NB4 (cell line): ENCODE data around the gene SRMS.

Experiments
- DNase-seq: peaks from one replicate; pipeline ENCODE4 v3.0.0; 2010; ENCODE audit warnings: low read depth
- H3K4me3 ChIP-seq: one replicate; pipeline ENCODE4 v1.5.1; 2011; ENCODE audit warnings: mild to moderate bottlenecking, low read depth, low read length, moderate library complexity
- CTCF ChIP-seq: IDR thresholded peaks from one replicate; pipeline ENCODE4 v1.5.1; 2012; ENCODE audit warnings: low read depth, low read length
- MAX ChIP-seq: IDR thresholded peaks from 2 replicates; pipeline ENCODE4 v1.6.1; 2011; ENCODE audit warnings: low read depth, low read length
- MYC ChIP-seq: IDR thresholded peaks from 2 replicates; pipeline ENCODE4 v1.6.1; 2011; ENCODE audit warnings: low read depth, low read length
- POLR2A ChIP-seq: IDR thresholded peaks from 2 replicates; pipeline ENCODE4 v1.6.1; 2011; ENCODE audit warnings: mild to moderate bottlenecking; ENCODE audit not compliant: insufficient read length; ENCODE audit errors: extremely low read depth

Gene SRMS

GRCh38 chr20:63530788-63531160, 16.8 kb downstream of the SRMS start:
- TF ChIP-seq CTCF (no peak), MYC (no peak), MAX (no peak), POLR2A (no peak)
- H3K4me3 ChIP-seq, result no peak overlapping the region

GRCh38 chr20:63529861-63530787, 17.4 kb downstream of the SRMS start:
- no peak overlapping the region for H3K4me3 ChIP-seq
- no peak for DNase-seq
- TF ChIP-seq MAX (no peak), CTCF (no peak), POLR2A (no peak), MYC (no peak)

More at GRCh38 chr20:63530788-63531160, 16.8 kb downstream of the SRMS start:
- DNase-seq, result no peak

GRCh38 chr20:63529180-63529860, 18.2 kb downstream of the SRMS start:
- TF ChIP-seq POLR2A (no peak), CTCF (no peak), MYC (no peak)
- H3K4me3 ChIP-seq, result no peak overlapping the region
- DNase-seq, result no peak

GRCh38 chr20:63527184-63527583, 20.4 kb downstream of the SRMS start:
- no peak for DNase-seq
- TF ChIP-seq MAX (no peak), MYC (no peak), CTCF (no peak), POLR2A (no peak)
- no peak overlapping the region for H3K4me3 ChIP-seq

- H3K4me3 ChIP-seq, result no peak overlapping the region
- TF ChIP-seq CTCF (no peak), MYC (no peak), POLR2A (no peak), MAX (no peak)
- DNase-seq, result no peak
Measured at GRCh38 chr20:63525971-63526370, 21.6 kb downstream of the SRMS start.
